GM21786 (cell line): ENCODE data around the gene TLNRD1.
"Not testable (repeated sequence)": the region's sequence is repeated elsewhere in the genome, so short reads cannot be mapped to it uniquely, and the experiment has no call there.

Source experiments
- ATAC-seq: cut with Tn5 transposase; IDR thresholded peaks from one replicate; pipeline ENCODE4 v1.9.1; 2021; ENCODE audit not compliant: unreplicated experiment

Gene TLNRD1

DNA sequence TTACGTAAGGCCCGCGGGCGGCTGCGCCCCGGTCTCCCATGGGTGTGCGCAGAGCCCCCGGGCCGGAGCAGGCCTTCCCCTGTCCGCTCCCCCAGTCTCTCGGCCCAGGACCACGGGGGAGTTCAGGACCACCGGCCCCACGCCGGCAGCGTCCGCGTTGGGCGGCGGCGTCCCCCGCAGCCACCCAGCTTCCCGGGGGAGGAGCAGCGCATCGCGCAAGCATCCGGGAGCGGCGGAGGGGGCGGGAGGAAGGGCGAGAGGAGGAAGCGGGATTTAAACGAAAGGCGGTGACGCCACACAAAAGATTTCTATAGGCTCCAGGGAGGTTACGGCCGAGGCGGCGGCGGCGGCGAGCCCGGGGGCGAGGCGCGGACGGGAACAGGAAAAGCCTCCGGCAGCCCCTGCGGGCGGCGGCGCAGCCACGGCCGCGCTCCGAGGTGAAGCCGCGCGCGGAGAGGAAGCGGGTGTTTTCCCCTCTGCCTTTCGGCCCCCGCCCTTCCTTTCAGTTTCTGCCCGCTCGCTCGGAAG, at the start of gene TLNRD1:
TSS of gene TLNRD1 (plus strand) at position 300 of the 528 bp plus-strand sequence. CDS start 1,349 bp downstream, outside the sequence.
- peak; percentile 52 for ATAC-seq

DNA sequence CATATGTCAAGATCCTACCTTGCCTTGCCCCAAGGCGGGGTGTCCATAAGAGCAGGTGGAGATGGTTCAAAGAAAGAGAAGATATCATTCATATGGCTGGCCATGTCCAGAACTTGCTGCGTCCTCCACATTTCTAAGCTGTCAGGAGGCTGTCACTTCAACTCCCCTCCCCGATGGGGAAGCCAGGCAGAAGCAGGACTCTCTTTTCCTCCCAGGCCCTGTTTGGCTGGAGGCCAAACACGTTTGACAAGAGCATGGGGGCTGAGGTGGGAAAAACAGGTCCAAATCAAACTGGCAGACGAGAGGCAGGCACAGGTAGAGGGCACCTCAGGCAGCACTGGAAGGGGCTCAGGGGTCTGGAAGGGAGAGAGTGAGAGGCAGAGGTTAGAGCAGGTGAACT, 48.8 kb upstream of the TLNRD1 start:
- no peak for ATAC-seq

DNA sequence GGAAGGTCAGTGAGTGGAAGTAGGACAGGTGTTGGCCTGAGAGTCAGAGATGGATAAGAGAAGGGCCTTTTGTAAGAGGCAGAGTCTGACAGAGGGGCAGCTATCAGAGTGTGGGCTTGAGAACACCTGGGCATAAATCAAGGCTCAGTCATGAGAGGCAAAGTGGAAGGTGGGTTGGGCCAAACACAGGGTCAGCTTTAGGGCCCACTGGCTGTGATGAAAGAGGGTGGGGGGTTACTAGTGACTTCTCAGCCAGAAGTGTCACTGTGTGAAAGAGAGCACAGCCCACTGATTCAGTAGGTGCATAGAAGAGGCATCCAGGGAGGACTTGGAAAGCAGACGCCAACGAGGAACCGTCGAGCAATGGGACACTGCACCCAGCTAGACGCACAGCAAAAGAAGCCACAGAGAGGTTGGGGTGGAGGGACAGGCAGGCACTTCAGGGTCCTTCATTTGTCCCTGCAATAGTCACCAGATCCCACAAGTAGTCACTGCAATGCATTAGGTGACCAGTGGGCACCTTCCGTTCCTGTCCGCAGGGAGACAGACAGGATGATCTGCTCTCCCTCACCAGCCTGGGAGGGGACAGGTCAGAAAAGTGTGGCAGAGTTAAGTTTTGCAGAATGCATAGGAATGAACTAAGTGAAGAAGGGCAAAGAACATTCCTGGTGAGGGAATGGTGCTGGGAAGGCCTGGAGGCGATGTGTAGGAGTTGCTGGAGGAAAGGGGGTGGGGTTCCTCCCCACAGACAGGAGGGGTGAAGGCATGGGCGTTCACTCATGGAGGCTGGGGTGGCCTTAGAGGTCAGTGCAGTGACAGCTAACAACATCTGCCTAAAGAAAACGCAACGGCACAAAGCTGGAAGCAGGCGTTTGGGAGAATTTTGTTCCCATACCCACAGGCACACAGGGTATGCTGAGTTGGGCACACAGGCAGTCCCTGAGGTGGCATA, 47.4 kb upstream of the TLNRD1 start:
- no peak for ATAC-seq

DNA sequence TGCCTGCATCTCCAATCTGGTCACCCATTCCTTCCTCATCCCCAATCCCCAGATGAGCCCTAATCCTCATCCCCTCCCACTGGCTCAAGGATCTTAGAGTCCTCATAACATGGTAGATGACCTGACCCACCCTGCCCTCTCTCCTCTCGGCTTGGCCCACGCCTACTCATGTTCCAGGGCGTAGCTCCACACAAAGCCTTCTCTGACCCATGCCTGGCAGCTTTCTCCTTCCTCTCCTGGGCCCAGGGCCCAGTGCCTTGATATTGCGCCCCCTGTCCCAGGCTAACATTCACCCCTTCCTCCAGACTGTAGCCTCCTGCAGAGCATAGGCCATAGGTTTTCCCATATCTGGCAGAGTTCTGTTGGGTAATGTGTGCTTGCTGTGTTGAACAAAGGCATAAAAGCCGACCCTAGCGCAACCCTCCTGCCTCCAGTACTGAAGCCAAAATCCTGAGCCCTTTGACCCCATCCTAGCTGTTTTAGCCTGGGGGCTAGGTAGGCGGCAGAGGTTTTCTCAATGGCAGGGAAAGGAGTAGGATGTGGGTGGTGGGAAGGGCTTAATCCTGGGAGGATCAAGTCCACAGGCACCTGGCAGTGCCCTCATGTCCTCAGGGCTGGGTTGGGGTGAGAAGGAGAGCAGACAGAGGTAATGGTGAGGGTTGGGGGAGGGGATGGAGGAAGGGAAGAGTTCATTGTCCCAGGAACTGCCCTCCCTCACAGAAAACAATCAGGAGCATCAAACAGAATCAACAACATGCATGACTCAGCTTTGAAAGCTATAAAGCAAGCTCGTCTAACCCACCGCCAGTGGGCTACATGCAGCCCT, 46.6 kb upstream of the TLNRD1 start:
- no peak for ATAC-seq

DNA sequence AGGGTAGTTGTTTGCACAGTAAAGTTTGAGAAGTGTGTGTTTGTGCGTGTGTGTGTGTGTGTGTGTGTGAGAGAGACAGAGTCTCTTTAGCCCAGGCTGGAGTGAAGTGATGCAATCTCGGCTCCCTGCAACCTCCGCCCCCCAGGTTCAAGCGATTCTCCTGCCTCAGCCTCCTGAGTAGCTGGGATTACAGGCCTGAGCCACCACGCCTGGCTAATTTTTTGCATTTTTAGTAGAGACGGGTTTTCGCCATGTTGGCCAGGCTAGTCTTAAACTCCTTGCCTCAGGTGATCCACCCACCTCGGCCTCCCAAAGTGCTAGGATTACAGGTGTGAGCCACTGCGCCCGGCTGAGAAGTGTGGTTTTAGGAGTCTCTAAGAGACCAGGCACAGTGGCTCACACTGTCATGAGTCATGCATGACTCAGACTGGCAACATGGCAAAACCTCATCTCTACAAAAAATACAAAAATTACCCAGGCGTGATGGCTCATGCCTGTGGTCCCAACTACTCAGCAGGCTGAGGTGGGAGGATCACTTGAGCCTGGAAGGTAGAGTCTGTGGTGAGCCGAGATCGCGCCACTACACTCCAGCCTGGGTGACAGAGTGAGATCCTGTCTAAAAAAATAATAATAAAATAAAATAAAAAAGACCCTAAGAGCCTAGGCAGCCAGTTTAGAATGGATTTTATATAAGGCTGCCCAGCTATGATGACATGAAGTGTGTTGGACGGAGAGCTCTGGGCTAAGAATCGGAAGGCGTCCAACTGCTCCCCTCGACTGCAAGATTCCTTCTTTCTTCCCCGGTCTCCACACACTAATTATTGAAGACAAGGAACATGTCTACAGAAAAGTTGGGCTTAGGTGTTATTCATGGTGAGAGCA, 44.9 kb upstream of the TLNRD1 start:
- not testable (repeated sequence) for ATAC-seq

DNA sequence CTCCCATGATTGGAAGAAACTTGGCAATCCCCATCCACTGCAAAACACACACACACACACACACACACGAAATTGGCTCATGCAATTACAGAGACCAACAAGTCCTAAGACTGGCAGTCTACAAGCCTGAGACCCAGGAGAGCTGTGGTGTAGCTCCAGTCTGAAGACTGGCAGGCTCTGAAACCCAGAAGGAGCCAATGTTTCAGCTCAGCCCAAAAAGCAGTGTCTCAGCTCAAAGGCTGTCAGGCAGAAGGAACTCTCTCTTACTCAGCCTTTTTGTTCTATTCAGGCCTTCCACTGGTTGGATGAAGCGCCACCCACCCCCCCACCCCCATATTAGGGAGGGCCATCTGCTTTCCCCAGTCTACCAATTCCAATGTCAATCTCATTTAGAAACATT, 43.2 kb upstream of the TLNRD1 start:
- no peak for ATAC-seq

DNA sequence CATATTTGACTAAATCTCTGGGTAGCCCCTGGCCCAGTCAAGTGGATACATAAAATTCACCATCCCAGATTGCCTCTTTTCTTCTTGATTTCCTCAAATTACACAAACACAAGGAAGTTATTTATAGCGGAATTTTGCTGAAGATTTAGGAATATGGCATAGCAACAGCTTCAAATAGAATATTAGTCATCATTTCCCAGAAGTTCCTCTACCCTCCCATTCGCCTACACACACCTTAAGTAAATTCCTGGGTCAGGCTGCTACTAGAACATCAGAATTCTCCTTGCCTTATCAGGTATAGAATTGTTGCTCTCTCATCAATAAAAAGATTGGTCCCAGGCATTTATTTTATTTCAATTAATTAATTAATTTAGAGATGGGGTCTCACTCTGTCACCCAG, 42.7 kb upstream of the TLNRD1 start:
- no peak for ATAC-seq

DNA sequence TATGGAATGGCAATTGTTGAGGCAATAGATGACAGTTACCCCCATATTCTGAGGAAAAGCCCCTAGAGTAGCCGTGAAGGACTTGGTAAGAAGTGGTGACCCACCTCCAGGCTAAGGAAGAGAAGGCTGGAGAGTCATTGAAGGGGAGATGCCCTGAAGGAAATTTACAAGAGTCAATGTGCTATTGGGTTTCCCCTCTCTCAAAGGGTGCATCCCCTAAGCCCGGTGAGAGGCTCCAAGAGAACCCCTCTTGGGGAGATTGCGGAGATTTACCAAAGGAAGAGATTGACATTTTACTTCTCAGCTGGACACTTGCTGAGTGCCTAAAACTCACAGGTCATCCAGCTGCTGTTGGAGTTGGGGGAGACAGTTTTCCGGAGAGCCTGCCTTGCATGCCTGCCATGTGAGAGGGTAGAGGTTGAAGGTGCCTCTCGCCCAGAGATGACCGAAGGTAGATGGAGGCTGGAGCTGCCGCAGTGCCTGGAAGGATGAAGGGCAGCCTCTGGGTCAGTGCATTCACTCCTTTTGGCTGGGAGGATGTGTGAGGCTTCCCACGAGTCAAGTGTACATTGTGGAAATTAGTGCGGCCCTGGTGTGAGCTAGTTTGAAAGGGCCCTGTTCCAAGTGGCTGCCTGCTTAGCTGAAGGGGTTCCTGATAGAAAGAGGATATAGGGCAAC, 41.8 kb upstream of the TLNRD1 start:
- ATAC-seq: no peak

DNA sequence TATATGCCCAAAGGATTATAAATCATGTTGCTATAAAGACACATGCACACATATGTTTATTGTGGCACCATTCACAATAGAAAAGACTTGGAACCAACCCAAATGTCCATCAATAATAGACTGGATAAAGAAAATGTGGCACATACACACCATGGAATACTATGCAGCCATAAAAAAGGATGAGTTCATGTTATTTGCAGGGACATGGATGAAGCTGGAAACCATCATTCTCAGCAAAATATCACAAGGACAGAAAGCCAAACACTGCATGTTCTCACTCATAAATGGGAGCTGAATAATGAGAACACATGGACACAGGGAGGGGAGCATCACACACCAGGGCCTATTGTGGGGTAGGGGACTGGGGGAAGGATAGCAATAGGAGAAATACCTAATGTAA, 35.3 kb upstream of the TLNRD1 start:
- not testable (repeated sequence) for ATAC-seq

DNA sequence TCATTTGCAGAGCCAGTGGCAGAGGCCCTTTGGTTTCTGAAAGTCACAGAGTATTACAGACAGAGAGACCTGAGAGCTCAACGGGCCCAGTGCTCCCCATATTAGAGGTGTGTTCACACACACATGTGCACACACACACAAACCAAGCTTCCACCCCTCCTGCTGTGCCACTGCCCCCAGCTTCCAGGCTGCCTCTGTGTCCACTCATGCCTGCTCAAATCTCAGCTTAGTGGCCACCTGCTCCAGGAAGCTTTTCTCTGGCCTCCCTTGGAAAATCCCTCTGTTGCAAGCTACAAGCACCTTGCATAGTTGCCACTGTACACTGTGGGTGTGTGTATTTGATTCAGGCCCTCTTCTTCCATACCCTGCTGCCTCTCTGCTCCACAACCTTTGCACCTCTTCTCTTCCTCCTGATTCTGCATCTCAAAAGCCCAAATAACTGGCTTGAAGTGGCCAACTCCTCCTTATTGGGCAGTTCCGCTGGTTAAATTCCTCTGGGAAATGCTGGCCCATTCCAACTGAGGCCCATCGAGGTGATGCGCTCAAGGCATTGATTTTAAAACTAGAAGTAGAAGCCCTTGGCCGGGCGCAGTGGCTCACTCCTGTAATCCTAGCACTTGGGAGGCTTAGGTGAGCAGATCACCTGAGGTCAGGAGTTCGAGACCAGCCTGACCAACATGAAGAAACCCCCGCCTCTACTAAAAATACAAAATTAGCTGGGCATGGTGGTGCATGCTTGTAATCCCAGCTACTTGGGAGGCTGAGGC, 34.1 kb upstream of the TLNRD1 start:
- no peak for ATAC-seq

DNA sequence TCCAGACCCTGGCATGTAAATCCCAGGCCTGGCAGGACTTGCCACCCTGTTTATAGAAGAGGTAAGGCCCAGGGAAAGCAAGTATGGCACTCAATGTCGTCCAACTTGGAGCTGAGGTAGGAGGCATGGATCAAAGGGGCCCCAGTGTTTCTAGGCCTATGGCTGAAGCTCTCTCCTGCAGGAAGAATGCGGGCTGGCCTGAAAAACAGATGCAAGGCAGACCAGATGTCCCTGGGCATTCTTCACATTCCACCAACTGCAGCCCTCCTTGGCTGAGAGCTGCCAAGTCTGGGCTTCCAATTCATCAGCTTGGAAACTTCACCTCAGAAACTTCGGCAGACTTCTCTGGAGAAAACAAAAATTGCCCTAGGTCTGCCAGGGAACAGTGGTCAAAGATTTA, 33.3 kb upstream of the TLNRD1 start:
- ATAC-seq: no peak

DNA sequence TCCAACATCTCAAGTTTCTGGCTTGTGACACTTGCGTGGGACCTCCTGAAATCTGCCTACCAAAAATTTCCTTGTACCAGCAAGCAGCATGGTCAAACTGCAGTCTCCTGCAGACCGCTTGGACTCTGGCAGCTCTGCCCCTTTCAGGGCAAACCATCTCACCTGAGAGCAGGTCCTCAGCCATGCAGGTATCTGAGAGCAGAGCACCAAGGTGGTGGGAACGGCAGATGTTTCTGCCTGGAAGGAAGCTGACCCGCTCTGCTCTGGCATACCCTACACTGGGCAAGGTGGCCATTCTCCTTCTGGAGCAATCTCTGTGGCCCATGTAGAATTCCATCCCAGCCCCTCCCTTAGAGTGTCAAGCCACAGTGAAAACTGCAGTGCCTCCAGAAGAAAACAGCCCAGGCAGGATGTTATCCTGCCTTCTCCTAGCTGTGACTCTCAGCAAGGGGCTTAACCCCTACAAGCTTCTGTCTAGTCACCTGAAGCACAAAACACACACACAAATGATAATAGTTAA, 32.7 kb upstream of the TLNRD1 start:
- ATAC-seq: no peak

DNA sequence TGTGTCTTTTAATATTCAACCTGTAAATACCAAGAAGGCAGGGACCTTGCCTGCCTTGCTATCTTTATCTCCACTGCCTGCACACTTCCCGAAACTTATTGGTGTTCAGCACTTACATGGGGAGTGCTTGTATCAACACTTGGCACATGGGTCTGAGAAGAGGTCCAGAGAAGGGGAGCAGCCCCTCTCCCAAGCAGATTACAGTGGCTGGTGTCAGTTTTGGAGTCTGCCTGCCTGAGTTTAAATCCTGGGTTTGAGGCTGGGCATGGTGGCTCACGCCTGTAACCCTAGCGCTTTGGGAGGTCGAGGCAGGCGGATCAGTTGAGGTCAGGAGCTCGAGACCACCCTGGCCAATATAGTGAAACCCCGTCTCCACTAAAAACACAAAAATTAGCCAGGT, 31.4 kb upstream of the TLNRD1 start:
- no peak for ATAC-seq

DNA sequence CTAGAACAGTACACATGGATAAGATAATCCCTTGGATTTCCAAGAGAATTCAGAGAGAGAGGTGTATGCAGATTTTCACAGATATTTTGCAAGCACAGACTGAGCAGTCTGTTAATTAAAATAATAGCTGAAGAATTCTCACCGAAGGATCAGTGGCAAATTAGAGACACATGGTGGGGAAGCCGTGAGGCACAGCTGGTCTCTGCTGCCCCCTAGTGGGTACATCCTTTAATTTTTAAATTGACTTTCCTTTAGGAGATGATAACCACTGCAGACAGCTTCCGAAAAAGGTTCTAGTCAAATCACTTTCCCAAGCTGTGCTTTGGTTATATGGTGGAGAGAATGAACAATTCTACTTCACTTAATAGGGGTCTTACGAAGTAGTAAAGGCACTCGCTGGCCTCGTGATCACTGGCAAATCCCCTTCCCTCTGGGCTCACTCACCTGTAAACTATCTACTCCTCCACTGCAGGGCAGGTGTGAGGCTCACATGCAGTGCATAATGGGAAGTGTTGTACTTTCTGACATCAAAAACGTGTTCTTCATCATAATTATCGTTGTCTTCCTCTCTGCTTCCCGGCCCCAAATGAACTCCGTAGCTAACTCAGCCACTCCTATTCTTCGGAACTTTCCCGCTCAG, 30.6 kb upstream of the TLNRD1 start:
- no peak for ATAC-seq

DNA sequence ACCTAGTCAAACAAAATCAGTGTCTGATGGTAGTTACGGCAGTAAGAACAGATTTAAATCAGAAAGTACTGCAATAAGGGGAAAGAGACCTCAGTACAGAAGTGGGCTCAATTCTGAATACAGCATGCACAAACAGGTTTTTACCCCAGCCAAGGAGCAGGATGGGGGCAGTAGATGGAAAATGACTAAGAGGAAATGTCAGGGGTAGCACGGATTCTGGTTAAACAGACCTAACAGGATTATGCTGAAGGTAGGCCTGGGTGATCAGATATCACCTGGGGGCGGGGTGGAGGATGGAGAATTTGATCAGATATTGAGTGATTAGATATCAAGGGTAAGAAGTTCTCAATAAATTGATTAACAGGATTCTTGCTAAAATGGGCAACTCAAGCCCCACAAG, 30.1 kb upstream of the TLNRD1 start:
- ATAC-seq: no peak

DNA sequence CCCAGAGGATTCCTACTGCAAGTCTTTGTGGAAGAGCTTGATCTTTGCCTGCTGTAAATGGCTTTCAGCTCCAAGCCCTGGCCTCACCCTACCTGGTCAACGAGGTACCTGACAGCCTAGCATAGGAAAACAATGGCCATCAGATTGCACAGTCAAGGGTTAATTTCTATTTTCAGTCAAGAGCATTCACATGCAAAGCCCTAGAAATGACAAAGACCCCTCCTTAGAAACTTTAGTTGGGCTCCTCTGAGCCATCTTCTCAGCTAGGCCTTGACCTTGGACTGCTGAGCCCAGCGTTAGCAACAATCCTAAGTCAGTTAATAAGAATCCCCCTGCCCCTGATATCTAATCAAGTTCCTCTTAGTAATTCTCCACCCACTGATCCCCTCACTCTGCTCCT, 29.6 kb upstream of the TLNRD1 start:
- ATAC-seq: no peak

DNA sequence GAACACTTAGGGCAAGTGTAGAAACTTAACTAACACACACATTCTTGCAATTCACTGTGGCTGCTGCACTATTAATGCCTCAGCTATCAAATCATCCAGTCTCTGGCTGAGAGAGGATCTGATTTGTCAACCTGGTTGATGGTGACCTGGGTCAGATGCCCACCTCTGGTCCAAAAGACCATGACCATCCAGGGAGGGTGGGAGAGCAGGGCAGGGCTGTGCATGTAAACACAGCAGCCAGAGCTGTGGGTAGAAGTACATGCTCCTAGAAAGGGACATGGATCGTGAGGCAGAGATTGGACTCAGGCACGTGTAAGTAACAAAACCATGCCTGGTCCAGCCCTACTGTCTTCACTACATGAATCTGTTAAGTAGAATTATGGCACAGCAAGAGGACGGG, 28.4 kb upstream of the TLNRD1 start:
- no peak for ATAC-seq

DNA sequence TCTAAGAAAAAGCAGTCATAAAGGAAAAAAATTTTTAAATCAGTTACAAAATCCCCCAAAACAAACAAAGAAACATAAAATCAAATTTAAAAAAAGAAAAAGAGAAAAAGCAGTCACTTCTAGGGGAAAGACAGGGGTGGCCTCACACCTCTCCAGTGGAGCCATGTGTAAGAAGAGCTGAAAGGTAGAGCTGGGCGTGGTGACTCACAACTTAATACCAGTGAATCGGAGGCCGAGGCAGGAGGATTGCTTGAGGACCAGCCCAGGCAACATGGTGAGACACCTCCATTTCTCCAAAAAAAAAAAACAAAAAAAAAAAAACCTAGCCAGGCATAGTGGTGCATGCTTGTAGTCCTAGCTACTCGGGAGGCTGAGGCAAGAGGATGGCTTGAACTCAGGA, 25.8 kb upstream of the TLNRD1 start:
- ATAC-seq: no peak

DNA sequence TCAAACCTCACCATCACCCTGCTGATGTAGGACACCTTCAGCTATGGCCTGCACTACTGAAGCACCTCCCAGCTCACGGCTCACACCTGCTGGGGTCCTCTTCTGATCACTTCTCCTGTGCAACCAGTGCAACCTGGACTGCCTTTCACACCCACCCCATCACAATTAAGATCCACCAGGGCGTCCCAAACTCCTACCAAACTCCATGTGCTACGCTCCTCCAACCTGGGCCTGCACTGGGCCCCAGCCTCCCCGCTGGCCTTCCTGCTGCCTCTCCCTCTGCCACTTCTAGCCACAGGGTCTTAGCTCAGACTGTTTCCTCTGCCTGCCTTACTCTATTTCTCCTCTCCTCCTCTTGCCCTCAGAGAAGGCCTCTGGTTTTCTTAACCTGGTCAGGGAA, 23.9 kb upstream of the TLNRD1 start:
- no peak for ATAC-seq
